Gastroesophageal sphincter (tissue), 3 donors: ENCODE results near the gene KLHL18.

Experiments used
- CTCF ChIP-seq, 4 experiments: fragments of 200-600 bp in 2 of 4; fragments of 450-650 bp in 2 of 4; sonication (generic) in 1 of 4; IDR thresholded peaks; one replicate each; pipeline ENCODE4 v1.5.1; 2017 to 2019; ENCODE audit warnings: antibody characterized with exemption in 4 of 4, mild to moderate bottlenecking in 2 of 4, moderate library complexity in 2 of 4
- EP300 ChIP-seq: sonication (generic); formaldehyde crosslinking; IDR thresholded peaks from one replicate; pipeline ENCODE4 v1.6.1; 2017; ENCODE audit warnings: antibody characterized with exemption, mild to moderate bottlenecking
- POLR2AphosphoS5 ChIP-seq: sonication (generic); formaldehyde crosslinking; IDR thresholded peaks from one replicate; pipeline ENCODE4 v1.6.1; 2017; ENCODE audit warnings: antibody characterized with exemption

GRCh38 chr3:47333907-47334306, 51.2 kb downstream of the KLHL18 start:
- TF ChIP-seq CTCF (IDR thresholded peaks at IDR 0.05) (no peak), EP300 (no peak), POLR2AphosphoS5 (no peak)
